ENCODE results near the gene ANKRD63. TPM values are rescaled to one million over a fixed set of nuclear protein-coding genes. Genes with fewer than 3 reads are reported as not detected.

Gene ANKRD63
- total and polyA plus RNA-seq, 9 of the 15 experiments (the other 6 are each of a cell fraction or from before 2014, with no cell fraction given): 1.3 to 2.0 (median 1.8) TPM; not detected in 6

- TF ChIP-seq ELK3 (CRISPR knock-in tag; IDR thresholded peaks at IDR 0.05) (no peak), SRSF9 (IDR thresholded peaks at IDR 0.05; ENCODE audit: borderline replicate concordance, low read depth, low read length) (no peak), TRIM25 (IDR thresholded peaks at IDR 0.05; ENCODE audit: borderline replicate concordance) (no peak), EZH2 (IDR thresholded peaks at IDR 0.05; ENCODE audit: borderline replicate concordance, low read depth, low read length) (no peak), FOXP1 (CRISPR knock-in tag; IDR thresholded peaks at IDR 0.05) (no peak)
These were observed 12.4 kb downstream of the ANKRD63 start (continued) for GRCh38 chr15:40270246-40270995.

- BruUV-seq (replicated peaks): no TSS peak
- Histone ChIP-seq H3K9me1 (ENCODE audit: control insufficient read depth, insufficient read depth, low read length) (peaks cover 4% of the 10 kb centered on the region), H2AFZ (ENCODE audit: low read depth, low read length) (no peak overlapping the region), H3K4me3 (no peak overlapping the region), H3K79me2 (ENCODE audit: control insufficient read depth, insufficient read depth, low read length) (no peaks in the 10 kb centered on the region), H4K20me1 (replicated peaks; ENCODE audit: control insufficient read depth, insufficient read depth, low read length) (0 out of 2 replicates have a peak, but pooled peaks cover 3% of the 10 kb centered on the region), H3K27me3 (ENCODE audit: control insufficient read depth in 2 of 2, insufficient read depth in 2 of 2, low read length in 2 of 2) (peaks cover 0 to 19% of the 10 kb centered on the region in 2 experiments; a peak in 2 of 5 replicates), H3K4me1 (replicated peaks in 1 of 2; ENCODE audit: control insufficient read depth in 2 of 2, insufficient read depth in 2 of 2, low read length in 2 of 2) (peaks cover 11 to 46% of the 10 kb centered on the region in 2 experiments), H3K9me3 (replicated peaks; ENCODE audit: control insufficient read depth, insufficient read depth, low read depth, low read length) (no peaks in the 10 kb centered on the region), H3K27ac (ENCODE audit: extremely low read depth, low read depth, low read length) (no peak overlapping the region), H3K9ac (ENCODE audit: insufficient read depth in 1 of 2, low read depth in 2 of 2, low read length in 2 of 2) (no peak overlapping the region), H3K36me3 (ENCODE audit: control insufficient read depth, insufficient read depth, low read length) (no peaks in the 10 kb centered on the region), H3K4me2 (ENCODE audit: insufficient read depth, low read length) (no peak overlapping the region)
- in situ Hi-C loops (cut with MboI): loop anchor here (5.0 kb wide), 2 partner anchors 52 to 222 kb away; no protein-coding TSS in a partner anchor
- DNase-seq (ENCODE audit: extremely low read depth in 1 of 4, low spot score in 3 of 4) (no peak), FAIRE-seq (no peak), ATAC-seq (no peak; the same call in 1 of the 3 replicates)
- 13% methylated on average over 4 of the region's 4 CpGs for WGBS (ENCODE audit: insufficient coverage, low coverage, missing lambda C conversion rate)
- ChIA-PET CTCF (ENCODE audit: low intra/inter-chr PET ratio) (interaction anchor here (0.6 to 1.7 kb wide), 2 partner anchors 52 to 620 kb away, joined by 3 to 5 read pairs; no protein-coding TSS in a partner anchor), POLR2A (interaction anchor here (0.6 to 0.7 kb wide), 2 partner anchors 95 to 221 kb away, joined by 3 read pairs; no protein-coding TSS in a partner anchor)
- intact Hi-C loops (cut with micrococcal nuclease): loop anchor here (5.0 kb wide), 2 partner anchors 37 to 482 kb away; no protein-coding TSS in a partner anchor
- TF ChIP-seq LARP7 (IDR thresholded peaks at IDR 0.05) (no peak), CHD2 (IDR thresholded peaks at IDR 0.05; ENCODE audit: low read depth, low read length) (no peak), FIP1L1 (IDR thresholded peaks at IDR 0.05; ENCODE audit: low read depth, low read length, poor library complexity, severe bottlenecking) (no peak), POLR3G (IDR thresholded peaks at IDR 0.05; ENCODE audit: extremely low read depth, insufficient read length, insufficient replicate concordance) (no peak), BCOR (IDR thresholded peaks at IDR 0.05) (no peak), CBFA2T2 (conservative IDR thresholded peaks at IDR 0.05) (no peak), ZFX (CRISPR knock-in tag; IDR thresholded peaks at IDR 0.05) (no peak), MEF2A (IDR thresholded peaks at IDR 0.05; ENCODE audit: control insufficient read depth, low read depth, low read length) (no peak), ZNF431 (CRISPR knock-in tag; IDR thresholded peaks at IDR 0.05) (no peak), SIX5 (IDR thresholded peaks at IDR 0.05; ENCODE audit: borderline replicate concordance in 1 of 2, insufficient read depth in 1 of 2, low read depth in 1 of 2, low read length in 2 of 2) (no peak), MTF1 (CRISPR knock-in tag; IDR thresholded peaks at IDR 0.05; ENCODE audit: borderline replicate concordance) (no peak), POU5F1 (IDR thresholded peaks at IDR 0.05; ENCODE audit: borderline replicate concordance, low read depth, low read length, partially characterized antibody) (no peak), ZNF780A (CRISPR knock-in tag; IDR thresholded peaks at IDR 0.05) (no peak)
These were observed 13.3 kb downstream of the ANKRD63 start for GRCh38 chr15:40269604-40270003.

Measured in K562 (cell line).